Right cardiac atrium (tissue), 5 donors: ENCODE data around the gene GJB3. TPM values are rescaled to one million over a fixed set of nuclear protein-coding genes. Genes with fewer than 3 reads are reported as not detected.
"Not testable (repeated sequence)": the region's sequence is repeated elsewhere in the genome, so short reads cannot be mapped to it uniquely, and the experiment has no call there.

Experiments
- ATAC-seq, 2 donors: fragments of 200-7000 bp; cut with Tn5 transposase; one replicate each; pipeline versions ENCODE4 v1.8.0 to v1.9.1; 2020; ENCODE audit warnings: moderate library complexity in 2 of 2, mild to moderate bottlenecking in 1 of 2
- DNase-seq, 3 donors: peaks; one replicate each; pipeline ENCODE4 v3.0.0-alpha.2; 2020
- H3K27ac ChIP-seq: one replicate; pipeline ENCODE4 v1.5.1; 2013; ENCODE audit warnings: mild to moderate bottlenecking, low read length, control low read depth, moderate library complexity
- H3K27me3 ChIP-seq: one replicate; pipeline ENCODE4 v1.6.1; 2013; ENCODE audit not compliant: control insufficient read depth, insufficient read depth
- H3K4me1 ChIP-seq: one replicate; pipeline ENCODE4 v1.6.1; 2013; ENCODE audit warnings: low read length; ENCODE audit not compliant: control insufficient read depth, insufficient read depth
- H3K4me3 ChIP-seq: one replicate; pipeline ENCODE4 v1.5.1; 2013; ENCODE audit warnings: low read length, control low read depth
- H3K9me3 ChIP-seq: one replicate; pipeline ENCODE4 v1.6.1; 2013; ENCODE audit warnings: low read length; ENCODE audit not compliant: control insufficient read depth
- WGBS: extraction: QIAGEN DNeasy Blood & Tissue Kit; methylation state at CpG from one replicate; pipeline ENCODE4 v1.1.7; 2013; 5-methylcytosine and 5-hydroxymethylcytosine counted together
- intact Hi-C, 4 donors: fragments of 100-400 bp; cut with DNase I; formaldehyde crosslinking; loops; one replicate each; pipeline versions ENCODE4 v1.11.0 to v1.14.0; 2022 to 2023
- polyA plus RNA-seq: library from polyadenylated mRNA; stranded (reverse); fragments of 200-250 nt; gene quantifications from one replicate; pipeline ENCODE4 v1.2.3, GENCODE V29; 2013
- total RNA-seq, 4 donors: library from RNA; stranded (reverse); fragmentation: NEBNext Ultra II Directional; extraction: Animal tissue kit (Norgen Biotek cat#: 25700); gene quantifications; one replicate each; pipeline ENCODE4 v1.2.1, GENCODE V29; 2021
- donor health status: healthy with polysubstance abuse.
- donor health status: DM: no; HTN: yes; CAD: no.
- donor health status: DM: no; HTN: no; CAD: no.
- donor health status: DM: no; HTN: yes; CAD: no; lungs with severe emphysema.
- donor health status: DM: yes; HTN: yes; CAD: no.

The GJB3 gene
- total and polyA plus RNA-seq, 5 donors: not detected

- Histone ChIP-seq H3K9me3 (no peaks in the 10 kb centered on the region), H3K4me3 (no peak overlapping the region), H3K4me1 (peaks cover 2% of the 10 kb centered on the region), H3K27me3 (no peaks in the 10 kb centered on the region), H3K27ac (no peak overlapping the region)
- DNase-seq (no peak), ATAC-seq (peak in 1 of 2 donors; percentile 10)
- 95% methylated on average over 6 of the region's 6 CpGs for WGBS
- intact Hi-C loops: no loop called here
Observed at GRCh38 chr1:34800214-34800613, 19.2 kb downstream of the GJB3 start.

- 96% methylated on average over 3 of the region's 3 CpGs for WGBS
- no peak for DNase-seq
- Histone ChIP-seq H3K9me3 (no peaks in the 10 kb centered on the region), H3K4me3 (no peak overlapping the region), H3K4me1 (peaks cover 4% of the 10 kb centered on the region), H3K27ac (no peak overlapping the region), H3K27me3 (no peaks in the 10 kb centered on the region)
- ATAC-seq: no peak
- intact Hi-C loops: no loop called here
Observed at GRCh38 chr1:34803770-34804169, 22.8 kb downstream of the GJB3 start.

- 44% methylated on average over 3 of the region's 3 CpGs for WGBS
- intact Hi-C loops: no loop called here
- H3K27me3 ChIP-seq: no peaks in the 10 kb centered on the region
- H3K9me3 ChIP-seq: no peaks in the 10 kb centered on the region
- no peak overlapping the region for H3K27ac ChIP-seq
- H3K4me1 ChIP-seq: peaks cover 3% of the 10 kb centered on the region
- DNase-seq (no peak), ATAC-seq (no peak)
- H3K4me3 ChIP-seq: no peak overlapping the region
Observed at GRCh38 chr1:34806396-34806795, 25.4 kb downstream of the GJB3 start.

GRCh38 chr1:34808051-34808810 lies 27.2 kb downstream of the GJB3 start:
- DNase-seq (no peak), ATAC-seq (no peak)
- H3K4me3 ChIP-seq: no peak overlapping the region
- intact Hi-C loops: no loop called here
- WGBS: 88% methylated on average over 9 of the region's 9 CpGs
- H3K27me3 ChIP-seq: no peaks in the 10 kb centered on the region
- no peak overlapping the region for H3K27ac ChIP-seq
- no peaks in the 10 kb centered on the region for H3K9me3 ChIP-seq
- peaks cover 3% of the 10 kb centered on the region for H3K4me1 ChIP-seq

GRCh38 chr1:34810781-34811180 lies 29.8 kb downstream of the GJB3 start:
- H3K27ac ChIP-seq, H3K9me3 ChIP-seq, H3K4me3 ChIP-seq, ATAC-seq, DNase-seq, intact Hi-C loops, H3K4me1 ChIP-seq, H3K27me3 ChIP-seq: not testable (repeated sequence)
- WGBS: 93% methylated on average over 3 of the region's 3 CpGs

DNA sequence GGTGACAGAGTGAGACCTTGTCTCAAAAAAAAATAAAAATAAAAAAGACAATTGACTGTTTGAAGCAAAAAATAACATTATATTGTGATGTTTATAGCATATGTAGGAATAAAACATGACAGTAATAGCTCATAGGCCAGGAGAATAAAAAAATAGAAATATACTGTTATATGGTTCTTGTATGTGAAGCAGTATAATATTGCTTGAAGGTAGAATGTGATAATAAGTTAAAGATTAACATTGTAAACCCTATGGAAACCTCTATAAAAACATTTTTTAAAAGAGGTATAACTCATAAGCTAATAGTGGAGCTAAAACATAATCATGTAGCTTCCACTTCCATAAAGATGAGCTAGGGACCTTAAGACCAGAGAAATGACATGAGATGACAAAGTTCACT lies 35.3 kb downstream of the GJB3 start:
- no peaks in the 10 kb centered on the region for H3K27me3 ChIP-seq
- intact Hi-C loops: no loop called here
- no peaks in the 10 kb centered on the region for H3K9me3 ChIP-seq
- H3K4me1 ChIP-seq: no peaks in the 10 kb centered on the region
- ATAC-seq: no peak
- no peak for DNase-seq
- no peak overlapping the region for H3K4me3 ChIP-seq
- no peak overlapping the region for H3K27ac ChIP-seq

DNA sequence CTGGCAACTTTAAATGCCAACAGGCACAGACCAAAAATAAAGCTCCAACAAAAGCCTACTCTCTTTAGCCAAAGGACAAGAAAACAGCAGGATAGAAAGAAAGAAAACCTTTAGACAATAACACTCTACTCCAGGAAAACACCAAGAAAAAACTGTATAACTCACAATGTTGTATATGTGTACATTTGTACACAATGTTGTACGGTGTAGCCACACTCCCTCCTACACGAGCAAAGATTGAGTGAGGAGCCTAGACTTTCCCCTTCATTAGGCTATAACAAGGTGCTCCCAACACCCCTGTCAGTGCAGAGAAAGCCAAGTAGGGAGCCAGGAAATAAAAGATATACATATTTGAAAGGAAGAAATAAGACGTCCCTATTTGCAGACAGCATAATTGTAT lies 35.8 kb downstream of the GJB3 start:
- Histone ChIP-seq H3K27me3 (no peaks in the 10 kb centered on the region), H3K27ac (no peak overlapping the region), H3K4me1 (no peaks in the 10 kb centered on the region), H3K4me3 (no peak overlapping the region), H3K9me3 (no peaks in the 10 kb centered on the region)
- DNase-seq (no peak), ATAC-seq (no peak)
- WGBS: 69% methylated on average over 3 of the region's 3 CpGs
- intact Hi-C loops: no loop called here

- intact Hi-C loops, H3K27ac ChIP-seq, DNase-seq, H3K9me3 ChIP-seq, H3K27me3 ChIP-seq, H3K4me3 ChIP-seq, H3K4me1 ChIP-seq, ATAC-seq: not testable (repeated sequence)
- WGBS: 94% methylated on average over 2 of the region's 2 CpGs
Observed at GRCh38 chr1:34818862-34819261, 37.8 kb downstream of the GJB3 start.

DNA sequence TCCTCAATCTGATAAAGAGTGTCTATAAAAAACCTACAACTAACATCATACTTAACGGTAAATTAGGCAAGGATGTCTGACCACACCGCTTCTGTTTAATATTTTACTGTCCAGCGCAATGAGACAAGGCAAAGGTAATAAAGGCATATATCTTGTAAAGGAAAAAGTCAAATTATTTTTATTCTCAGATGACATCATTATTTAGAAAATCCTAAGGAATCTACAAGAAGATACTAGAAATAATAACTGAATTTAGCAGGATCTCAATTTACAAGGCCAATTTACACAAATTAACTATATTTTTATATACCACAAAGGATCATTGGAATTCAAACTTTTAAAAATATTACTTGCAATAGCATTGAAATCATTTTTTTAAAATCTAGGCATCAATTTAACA lies 41.2 kb downstream of the GJB3 start:
- peaks cover 2% of the 10 kb centered on the region for H3K4me1 ChIP-seq
- H3K9me3 ChIP-seq: no peaks in the 10 kb centered on the region
- no peaks in the 10 kb centered on the region for H3K27me3 ChIP-seq
- ATAC-seq (no peak), DNase-seq (no peak)
- no peak overlapping the region for H3K27ac ChIP-seq
- intact Hi-C loops: no loop called here
- 72% methylated on average over 3 of the region's 3 CpGs for WGBS
- no peak overlapping the region for H3K4me3 ChIP-seq

GRCh38 chr1:34824817-34825454 lies 43.9 kb downstream of the GJB3 start:
- H3K27ac ChIP-seq: no peak overlapping the region
- no peak overlapping the region for H3K4me3 ChIP-seq
- H3K9me3 ChIP-seq: no peaks in the 10 kb centered on the region
- peaks cover 2% of the 10 kb centered on the region for H3K4me1 ChIP-seq
- H3K27me3 ChIP-seq: no peaks in the 10 kb centered on the region
- WGBS: 91% methylated on average over 3 of the region's 3 CpGs
- intact Hi-C loops: no loop called here
- DNase-seq (no peak), ATAC-seq (peak; percentile 45 to 50)

GRCh38 chr1:34825455-34826091 lies 44.6 kb downstream of the GJB3 start:
- intact Hi-C loops: no loop called here
- Histone ChIP-seq H3K27me3 (no peaks in the 10 kb centered on the region), H3K27ac (no peak overlapping the region), H3K9me3 (no peaks in the 10 kb centered on the region), H3K4me3 (no peak overlapping the region), H3K4me1 (peaks cover 2% of the 10 kb centered on the region)
- DNase-seq (peak; percentile 37 to 83 (median 77)), ATAC-seq (peak; percentile 88 to 92)
- 58% methylated on average over 11 of the region's 11 CpGs for WGBS
